GM15510 (cell line): ENCODE results near the gene AMBN.

Source experiments
- POLR2A ChIP-seq: IDR thresholded peaks from 3 replicates; pipeline ENCODE4 v1.6.1; 2011; ENCODE audit warnings: borderline replicate concordance; ENCODE audit not compliant: insufficient read length; ENCODE audit errors: extremely low read depth

AMBN gene

GRCh38 chr4:70630162-70630561, 38.1 kb downstream of the AMBN start:
- TF ChIP-seq POLR2A = no peak

- TF ChIP-seq POLR2A = no peak
Observed at GRCh38 chr4:70632028-70632427, 40.0 kb downstream of the AMBN start.

GRCh38 chr4:70634482-70634881, 42.4 kb downstream of the AMBN start:
- TF ChIP-seq POLR2A = no peak

GRCh38 chr4:70637239-70637913, 45.3 kb downstream of the AMBN start:
- TF ChIP-seq POLR2A = no peak

GRCh38 chr4:70640192-70640591, 48.1 kb downstream of the AMBN start:
- no peak for TF ChIP-seq POLR2A

- TF ChIP-seq POLR2A = no peak
Observed at GRCh38 chr4:70651864-70652506, 59.9 kb downstream of the AMBN start.

GRCh38 chr4:70654605-70655011, 62.6 kb downstream of the AMBN start:
- TF ChIP-seq POLR2A = no peak
